Left lung (tissue), 10 donors: ENCODE data around the gene FHL2. TPM values are rescaled to one million over a fixed set of nuclear protein-coding genes. Genes with fewer than 3 reads are reported as not detected.

ENCODE experiments used
- ATAC-seq: fragments of 200-7000 bp; cut with Tn5 transposase; one replicate; pipeline ENCODE4 v1.9.1; 2020; ENCODE audit warnings: moderate library complexity
- DNase-seq, 4 donors: peaks; one replicate each; pipeline ENCODE4 v3.0.0-alpha.2; 2013 to 2020
- H3K27ac ChIP-seq, 2 donors: fragments of 200-600 bp; sonication (generic) in 1 of 2; one replicate each; pipeline versions ENCODE4 v1.5.0 to v1.8.0; 2020 to 2021
- H3K27me3 ChIP-seq, 2 donors: fragments of 200-600 bp; sonication (generic) in 1 of 2; one replicate each; pipeline versions ENCODE4 v1.5.0 to v1.8.0; 2020 to 2021
- H3K36me3 ChIP-seq, 2 donors: fragments of 200-600 bp; sonication (generic) in 1 of 2; one replicate each; pipeline versions ENCODE4 v1.5.0 to v1.8.0; 2020 to 2021
- H3K4me1 ChIP-seq, 2 donors: fragments of 200-600 bp; one replicate each; pipeline ENCODE4 v1.8.0; 2021
- H3K4me3 ChIP-seq, 2 donors: fragments of 200-600 bp; sonication (generic) in 1 of 2; one replicate each; pipeline versions ENCODE4 v1.5.0 to v1.8.0; 2020 to 2021; ENCODE audit warnings: mild to moderate bottlenecking in 1 of 2
- H3K9me3 ChIP-seq, 2 donors: fragments of 200-600 bp; sonication (generic) in 1 of 2; one replicate each; pipeline versions ENCODE4 v1.5.0 to v1.8.0; 2020 to 2021
- intact Hi-C, 2 donors: fragments of 100-400 bp; cut with DNase I; formaldehyde crosslinking; loops; one replicate each; pipeline versions ENCODE4 v1.11.2 to v1.14.2; 2022
- polyA plus RNA-seq, 6 donors: library from polyadenylated mRNA; unstranded; fragments of 120-200 nt; gene quantifications; one replicate each; pipeline ENCODE4 v1.2.1, GENCODE V29; 2013; ENCODE audit not compliant: insufficient read length in 6 of 6
- total RNA-seq, 2 donors: library from RNA; stranded (reverse); fragmentation: NEBNext Ultra II Directional; extraction: Animal tissue kit (Norgen Biotek cat#: 25700); gene quantifications; one replicate each; pipeline ENCODE4 v1.2.1, GENCODE V29; 2021
- TF ChIP-seq, protein P1 (sequence below), 2 donors: fragments of 200-600 bp; sonication (generic) in 1 of 2; IDR thresholded peaks; one replicate each; pipeline versions ENCODE4 v1.5.0 to v1.8.0; 2021; ENCODE audit warnings: antibody characterized with exemption in 2 of 2
- donor health status: DM: no; HTN: yes; CAD: no.
- donor health status: DM: no; HTN: no; CAD: no.

FHL2 gene
- total and polyA plus RNA-seq, 8 donors, result 5.0 to 30.1 (median 6.6) TPM

DNA sequence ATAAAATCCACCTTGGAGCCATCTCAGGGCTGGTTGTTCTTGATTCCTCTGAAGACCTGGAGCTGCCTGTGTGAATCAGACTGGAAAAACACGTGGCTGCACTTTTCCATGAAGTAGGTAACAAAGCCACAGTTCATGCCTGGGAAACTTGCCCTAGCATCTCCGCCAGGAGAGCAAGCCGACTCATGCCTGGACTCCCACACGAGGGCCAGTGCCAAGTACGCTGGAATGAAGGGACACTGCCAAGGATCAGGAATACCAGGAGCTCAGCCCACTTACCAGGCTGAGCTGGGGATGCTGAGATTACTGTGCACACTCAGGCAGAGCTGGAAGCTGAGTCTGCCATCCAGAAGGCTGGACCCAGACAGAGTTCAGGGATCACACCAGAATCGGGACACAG, 10.9 kb upstream of the FHL2 start:
- no peaks in the 10 kb centered on the region for H3K9me3 ChIP-seq
- no peaks in the 10 kb centered on the region for H3K36me3 ChIP-seq
- H3K4me3 ChIP-seq, result no peak overlapping the region
- ATAC-seq (peak; percentile 62), DNase-seq (peak in 1 of 4 donors; percentile 63)
- H3K27ac ChIP-seq, result no peak overlapping the region
- TF ChIP-seq, protein P1, sequence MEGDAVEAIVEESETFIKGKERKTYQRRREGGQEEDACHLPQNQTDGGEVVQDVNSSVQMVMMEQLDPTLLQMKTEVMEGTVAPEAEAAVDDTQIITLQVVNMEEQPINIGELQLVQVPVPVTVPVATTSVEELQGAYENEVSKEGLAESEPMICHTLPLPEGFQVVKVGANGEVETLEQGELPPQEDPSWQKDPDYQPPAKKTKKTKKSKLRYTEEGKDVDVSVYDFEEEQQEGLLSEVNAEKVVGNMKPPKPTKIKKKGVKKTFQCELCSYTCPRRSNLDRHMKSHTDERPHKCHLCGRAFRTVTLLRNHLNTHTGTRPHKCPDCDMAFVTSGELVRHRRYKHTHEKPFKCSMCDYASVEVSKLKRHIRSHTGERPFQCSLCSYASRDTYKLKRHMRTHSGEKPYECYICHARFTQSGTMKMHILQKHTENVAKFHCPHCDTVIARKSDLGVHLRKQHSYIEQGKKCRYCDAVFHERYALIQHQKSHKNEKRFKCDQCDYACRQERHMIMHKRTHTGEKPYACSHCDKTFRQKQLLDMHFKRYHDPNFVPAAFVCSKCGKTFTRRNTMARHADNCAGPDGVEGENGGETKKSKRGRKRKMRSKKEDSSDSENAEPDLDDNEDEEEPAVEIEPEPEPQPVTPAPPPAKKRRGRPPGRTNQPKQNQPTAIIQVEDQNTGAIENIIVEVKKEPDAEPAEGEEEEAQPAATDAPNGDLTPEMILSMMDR (IDR thresholded peaks at IDR 0.05), result no peak
- peaks cover 0 to 31% of the 10 kb centered on the region in 2 donors for H3K27me3 ChIP-seq
- no peaks in the 10 kb centered on the region for H3K4me1 ChIP-seq
- intact Hi-C loops, result no loop called here

DNA sequence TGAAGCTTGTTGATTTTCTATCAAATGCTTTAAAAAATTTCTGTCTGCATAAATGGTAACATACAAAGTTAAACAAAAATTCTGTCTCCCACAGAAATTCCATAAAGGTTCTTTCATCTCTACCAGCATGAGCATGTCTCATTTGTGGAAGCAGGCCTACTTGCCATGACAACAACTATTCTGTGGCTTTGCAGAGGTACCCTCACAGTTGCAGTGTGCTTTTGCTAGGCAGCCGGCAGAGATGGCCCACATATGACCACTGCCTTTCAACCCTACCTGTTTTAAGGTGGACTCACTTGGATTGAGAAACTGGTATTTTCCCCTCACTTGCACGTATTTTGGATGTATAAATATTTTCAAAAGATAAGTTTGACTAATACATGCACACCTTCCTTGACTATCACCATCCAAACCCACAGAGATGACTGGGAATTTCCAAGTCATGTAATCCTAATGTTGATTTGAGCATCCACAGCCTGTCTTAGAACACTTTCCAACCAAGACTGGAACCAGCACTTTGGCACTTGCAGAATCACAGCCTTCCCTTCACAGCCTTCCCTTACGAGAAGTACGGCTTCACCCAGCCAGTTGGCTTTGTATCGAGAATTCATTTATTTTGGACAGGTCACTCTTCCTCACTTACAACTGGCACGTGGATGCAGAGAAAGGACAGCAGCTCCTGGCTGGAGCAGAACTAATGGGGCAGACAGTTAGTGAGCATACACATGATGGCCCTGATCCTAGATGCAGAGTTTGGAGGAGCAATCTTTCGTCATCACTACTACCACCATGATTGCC, 9.3 kb upstream of the FHL2 start:
- intact Hi-C loops, result no loop called here
- Histone ChIP-seq H3K27ac (no peak overlapping the region), H3K4me3 (no peak overlapping the region), H3K9me3 (no peaks in the 10 kb centered on the region), H3K27me3 (peaks cover 0 to 23% of the 10 kb centered on the region in 2 donors), H3K36me3 (no peaks in the 10 kb centered on the region), H3K4me1 (peaks cover 0 to 4% of the 10 kb centered on the region in 2 donors)
- TF ChIP-seq, protein P1 (IDR thresholded peaks at IDR 0.05), result no peak
- no peak for ATAC-seq
- DNase-seq, result no peak

DNA sequence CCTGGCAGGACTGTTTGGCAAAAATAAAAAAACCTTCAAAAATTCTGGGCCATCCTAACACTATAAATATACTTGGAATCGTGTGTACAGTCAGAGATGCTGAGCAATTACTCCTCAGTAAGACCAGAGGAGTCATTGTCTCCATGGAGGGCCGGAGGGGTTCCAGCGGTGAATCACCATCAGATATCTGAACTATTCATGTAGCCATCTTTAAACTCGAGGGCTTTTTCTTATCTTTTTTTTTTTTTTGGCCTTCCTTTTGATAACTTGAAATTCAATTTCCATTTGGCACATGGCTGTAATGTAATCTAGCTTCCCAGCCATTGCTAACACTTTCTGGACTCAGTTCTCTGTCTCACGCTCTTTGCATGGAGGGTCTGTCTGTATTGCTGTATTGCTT, 7.4 kb upstream of the FHL2 start:
- Histone ChIP-seq H3K4me1 (peaks cover 0 to 4% of the 10 kb centered on the region in 2 donors), H3K36me3 (no peaks in the 10 kb centered on the region), H3K9me3 (no peaks in the 10 kb centered on the region), H3K27me3 (peaks cover 0 to 15% of the 10 kb centered on the region in 2 donors), H3K4me3 (no peak overlapping the region), H3K27ac (no peak overlapping the region)
- DNase-seq (no peak), ATAC-seq (peak; percentile 18)
- TF ChIP-seq, protein P1 (IDR thresholded peaks at IDR 0.05), result no peak
- intact Hi-C loops, result no loop called here

DNA sequence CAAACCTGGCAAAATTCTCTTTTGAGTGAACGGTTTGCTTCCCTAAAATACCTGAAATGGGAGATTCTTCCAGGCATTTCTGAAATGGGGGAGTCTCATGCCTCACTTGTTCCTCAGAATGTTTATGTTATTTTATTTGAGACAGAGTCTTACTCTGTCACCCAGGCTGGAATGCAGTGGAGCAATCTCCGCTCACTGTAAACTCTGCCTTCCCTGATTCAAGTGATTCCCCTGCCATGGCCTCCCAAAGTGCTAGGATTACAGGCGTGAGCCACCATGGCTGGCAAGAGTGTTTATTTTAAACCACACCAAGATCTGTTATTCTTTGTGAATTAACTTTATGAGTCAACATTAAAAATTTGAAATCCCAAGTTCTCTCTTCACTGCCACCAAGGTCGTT, 6.4 kb upstream of the FHL2 start:
- H3K27ac ChIP-seq, result no peak overlapping the region
- ATAC-seq (no peak), DNase-seq (no peak)
- peaks cover 0 to 4% of the 10 kb centered on the region in 2 donors for H3K4me1 ChIP-seq
- peaks cover 0 to 17% of the 10 kb centered on the region in 2 donors for H3K27me3 ChIP-seq
- H3K9me3 ChIP-seq, result no peaks in the 10 kb centered on the region
- TF ChIP-seq, protein P1 (IDR thresholded peaks at IDR 0.05), result no peak
- H3K4me3 ChIP-seq, result no peak overlapping the region
- intact Hi-C loops, result no loop called here
- H3K36me3 ChIP-seq, result no peaks in the 10 kb centered on the region

DNA sequence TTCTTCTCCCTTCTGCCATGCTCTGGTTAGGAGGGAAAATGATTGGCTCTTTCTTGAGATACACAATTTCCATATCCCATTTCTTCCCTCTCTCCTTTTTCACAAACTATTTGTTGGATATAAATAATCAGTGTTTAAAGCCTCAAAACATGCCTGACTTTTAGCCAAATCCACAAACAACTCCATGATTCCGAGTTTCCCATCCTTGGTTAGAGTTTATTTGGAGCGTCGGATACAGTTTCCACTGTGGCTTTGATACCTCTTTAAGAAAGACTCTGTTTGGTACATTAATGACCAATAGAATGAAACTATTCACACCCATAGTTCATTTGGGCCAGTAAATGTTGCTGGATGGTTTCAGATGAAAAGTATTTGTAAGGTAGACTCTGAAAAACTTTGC, 5.9 kb upstream of the FHL2 start:
- Histone ChIP-seq H3K4me3 (no peak overlapping the region), H3K27ac (no peak overlapping the region), H3K4me1 (peaks cover 0 to 4% of the 10 kb centered on the region in 2 donors), H3K27me3 (peaks cover 0 to 22% of the 10 kb centered on the region in 2 donors), H3K9me3 (no peaks in the 10 kb centered on the region), H3K36me3 (no peaks in the 10 kb centered on the region)
- ATAC-seq (no peak), DNase-seq (no peak)
- intact Hi-C loops, result no loop called here
- TF ChIP-seq, protein P1 (IDR thresholded peaks at IDR 0.05), result no peak
